Gastrocnemius medialis (tissue), 4 donors: Measurements from ENCODE around the gene SEMA3E. TPM values are rescaled to one million over a fixed set of nuclear protein-coding genes. Genes with fewer than 3 reads are reported as not detected.

Experiments used
- ATAC-seq, 2 donors: fragments of 150-250 bp; one replicate each; pipeline ENCODE4 v1.9.1; 2016
- DNase-seq, 2 donors: peaks; one replicate each; pipeline ENCODE4 v3.0.0-alpha.2; 2019
- H3K27ac ChIP-seq, 4 donors: fragments of 200-600 bp; sonication (generic); 1 replicate in 1 of 4; 2 replicates in 3 of 4; pipeline ENCODE4 v1.5.1; 2016 to 2018; ENCODE audit warnings: mild to moderate bottlenecking in 2 of 4, moderate library complexity in 1 of 4
- H3K27me3 ChIP-seq, 3 donors: fragments of 200-600 bp; sonication (generic) in 2 of 3; 1 replicate in 1 of 3; 2 replicates in 2 of 3; pipeline versions ENCODE4 v1.5.1 to v1.6.0; 2016 to 2019; ENCODE audit warnings: mild to moderate bottlenecking in 1 of 3, moderate library complexity in 1 of 3
- H3K36me3 ChIP-seq, 2 donors: fragments of 200-600 bp; sonication (generic) in 1 of 2; one replicate each; pipeline ENCODE4 v1.5.1; 2017 to 2018
- H3K4me1 ChIP-seq, 2 donors: fragments of 200-600 bp; sonication (generic) in 1 of 2; one replicate each; pipeline ENCODE4 v1.5.1; 2016 to 2017; ENCODE audit warnings: mild to moderate bottlenecking in 2 of 2
- H3K4me3 ChIP-seq, 4 donors: fragments of 200-600 bp; sonication (generic) in 3 of 4; 1 replicate in 1 of 4; 2 replicates in 3 of 4; pipeline ENCODE4 v1.5.1; 2016 to 2019; ENCODE audit warnings: mild to moderate bottlenecking in 2 of 4
- H3K9me3 ChIP-seq, 3 donors: fragments of 200-600 bp; sonication (generic) in 2 of 3; 1 replicate in 1 of 3; 2 replicates in 2 of 3; pipeline ENCODE4 v1.5.1; 2016 to 2019
- POLR2A ChIP-seq, 2 donors: fragments of 450-650 bp; IDR thresholded peaks; one replicate each; pipeline ENCODE4 v1.6.1; 2017; ENCODE audit warnings: antibody characterized with exemption in 2 of 2, mild to moderate bottlenecking in 2 of 2, moderate library complexity in 2 of 2
- in situ Hi-C, 4 donors: fragments of 200-750 bp; cut with MboI; loops; one replicate each; pipeline versions ENCODE4 v1.15.0 to v1.8.0; 2017; ENCODE audit warnings: low sequenced_read_pairs in 4 of 4
- intact Hi-C: fragments of 100-400 bp; cut with DNase I; formaldehyde crosslinking; loops from one replicate; pipeline ENCODE4 v1.15.1; 2023; ENCODE audit warnings: low total_unique reads
- total RNA-seq, 4 donors: library from RNA; depleted of rRNA; stranded (reverse); fragments of >200 nt; gene quantifications; one replicate each; pipeline versions ENCODE4 v1.1.0 to v1.2.3, GENCODE V29; 2016
- TF ChIP-seq, protein P1 (sequence below), 5 experiments: fragments of 450-650 bp in 3 of 5; fragments of 200-600 bp in 2 of 5; sonication (generic) in 2 of 5; IDR thresholded peaks in 4 of 5; conservative IDR thresholded peaks in 1 of 5; 1 replicate in 4 of 5; 2 replicates in 1 of 5; pipeline ENCODE4 v1.5.1; 2016 to 2019; ENCODE audit warnings: antibody characterized with exemption in 5 of 5, mild to moderate bottlenecking in 3 of 5, moderate library complexity in 3 of 5

The SEMA3E gene
- total RNA-seq, 4 donors from 2014 or later, result 0.22 to 0.41 (median 0.32) TPM; not detected in 1

DNA sequence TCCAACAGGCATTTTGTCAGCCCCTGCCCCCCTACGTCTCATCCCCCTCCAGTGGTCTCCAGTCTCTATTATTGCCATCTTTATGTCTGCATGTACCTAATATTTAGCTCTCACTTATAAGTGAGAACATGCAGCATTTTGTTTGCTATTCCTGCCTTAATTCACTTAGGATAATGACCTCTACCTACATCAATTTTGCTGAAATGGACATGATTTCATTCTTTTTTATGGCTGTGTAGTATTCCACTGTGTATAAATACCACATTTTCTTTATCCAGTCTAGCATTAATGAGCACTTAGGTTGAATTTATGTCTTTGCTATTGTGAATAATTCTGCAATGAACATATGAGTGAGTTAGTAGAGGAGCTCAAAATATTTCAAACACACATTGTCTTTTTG lies 229.9 kb downstream of the SEMA3E start:
- intact Hi-C loops (no loop called here), in situ Hi-C loops (loop anchor here in 1 of 4 donors (25.0 kb wide), 1 partner anchor 243 kb away; no protein-coding TSS in a partner anchor)
- ATAC-seq, result no peak

DNA sequence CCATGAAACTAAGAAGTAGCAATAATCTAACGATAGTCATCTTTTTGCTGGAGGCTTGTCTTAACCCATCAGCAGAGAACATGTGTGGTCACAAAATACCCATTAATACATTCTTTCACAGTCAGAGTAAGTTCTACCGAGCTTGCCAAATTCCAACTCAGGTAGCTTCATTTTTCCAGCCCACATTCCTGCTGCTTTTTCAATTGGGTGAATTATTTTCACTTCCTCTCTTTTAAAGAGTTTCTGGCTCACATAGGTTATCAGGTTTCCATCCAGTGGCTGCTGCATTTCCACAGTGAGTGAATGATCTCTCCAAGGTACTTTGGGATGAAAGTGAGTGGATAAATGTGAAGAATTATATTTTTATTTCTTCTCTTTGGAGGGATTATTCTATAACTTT lies 233.1 kb downstream of the SEMA3E start:
- Histone ChIP-seq H3K27ac (no peak overlapping the region), H3K27me3 (no peaks in the 10 kb centered on the region), H3K9me3 (no peaks in the 10 kb centered on the region), H3K36me3 (no peaks in the 10 kb centered on the region), H3K4me3 (no peak overlapping the region), H3K4me1 (no peaks in the 10 kb centered on the region)
- ATAC-seq (no peak), DNase-seq (no peak)
- in situ Hi-C loops (loop anchor here in 1 of 4 donors (25.0 kb wide), 1 partner anchor 246 kb away; no protein-coding TSS in a partner anchor), intact Hi-C loops (no loop called here)
- no peak for TF ChIP-seq POLR2A (IDR thresholded peaks at IDR 0.05)
- TF ChIP-seq, protein P1, sequence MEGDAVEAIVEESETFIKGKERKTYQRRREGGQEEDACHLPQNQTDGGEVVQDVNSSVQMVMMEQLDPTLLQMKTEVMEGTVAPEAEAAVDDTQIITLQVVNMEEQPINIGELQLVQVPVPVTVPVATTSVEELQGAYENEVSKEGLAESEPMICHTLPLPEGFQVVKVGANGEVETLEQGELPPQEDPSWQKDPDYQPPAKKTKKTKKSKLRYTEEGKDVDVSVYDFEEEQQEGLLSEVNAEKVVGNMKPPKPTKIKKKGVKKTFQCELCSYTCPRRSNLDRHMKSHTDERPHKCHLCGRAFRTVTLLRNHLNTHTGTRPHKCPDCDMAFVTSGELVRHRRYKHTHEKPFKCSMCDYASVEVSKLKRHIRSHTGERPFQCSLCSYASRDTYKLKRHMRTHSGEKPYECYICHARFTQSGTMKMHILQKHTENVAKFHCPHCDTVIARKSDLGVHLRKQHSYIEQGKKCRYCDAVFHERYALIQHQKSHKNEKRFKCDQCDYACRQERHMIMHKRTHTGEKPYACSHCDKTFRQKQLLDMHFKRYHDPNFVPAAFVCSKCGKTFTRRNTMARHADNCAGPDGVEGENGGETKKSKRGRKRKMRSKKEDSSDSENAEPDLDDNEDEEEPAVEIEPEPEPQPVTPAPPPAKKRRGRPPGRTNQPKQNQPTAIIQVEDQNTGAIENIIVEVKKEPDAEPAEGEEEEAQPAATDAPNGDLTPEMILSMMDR (IDR thresholded peaks at IDR 0.05 in 4 of 5, conservative IDR thresholded peaks at IDR 0.05 in 1 of 5), result no peak

More for the DNA sequence above, 229.9 kb downstream of the SEMA3E start:
- H3K27ac ChIP-seq, result no peak overlapping the region
- no peaks in the 10 kb centered on the region for H3K27me3 ChIP-seq
- no peak for DNase-seq
- no peaks in the 10 kb centered on the region for H3K36me3 ChIP-seq
- H3K4me3 ChIP-seq, result no peak overlapping the region
- no peak for TF ChIP-seq POLR2A (IDR thresholded peaks at IDR 0.05)
- TF ChIP-seq, protein P1 (IDR thresholded peaks at IDR 0.05 in 4 of 5, conservative IDR thresholded peaks at IDR 0.05 in 1 of 5), result no peak
- no peaks in the 10 kb centered on the region for H3K4me1 ChIP-seq
- no peaks in the 10 kb centered on the region for H3K9me3 ChIP-seq

DNA sequence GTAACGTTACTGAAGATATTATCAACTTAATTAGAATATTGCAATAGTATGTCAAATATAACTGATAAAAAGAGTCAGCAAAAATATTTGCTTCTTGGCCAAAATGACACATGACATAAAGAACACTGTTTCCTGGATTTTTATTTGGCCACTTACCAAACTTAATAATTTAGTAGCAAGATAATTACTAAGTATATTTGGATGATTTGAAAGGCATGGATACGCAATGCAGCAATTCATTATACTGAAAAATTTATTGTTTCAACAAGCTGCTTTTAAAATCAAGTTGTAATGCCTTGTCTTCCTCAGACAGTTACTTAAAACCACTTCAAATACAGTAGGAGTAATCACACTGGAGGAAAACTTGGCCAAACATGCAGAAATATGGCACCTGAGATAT lies 234.0 kb downstream of the SEMA3E start:
- no peaks in the 10 kb centered on the region for H3K36me3 ChIP-seq
- H3K4me1 ChIP-seq, result no peaks in the 10 kb centered on the region
- H3K9me3 ChIP-seq, result no peaks in the 10 kb centered on the region
- H3K4me3 ChIP-seq, result no peak overlapping the region
- TF ChIP-seq, protein P1 (IDR thresholded peaks at IDR 0.05 in 4 of 5, conservative IDR thresholded peaks at IDR 0.05 in 1 of 5), result no peak
- TF ChIP-seq POLR2A (IDR thresholded peaks at IDR 0.05), result no peak
- DNase-seq (no peak), ATAC-seq (no peak)
- intact Hi-C loops (no loop called here), in situ Hi-C loops (loop anchor here in 1 of 4 donors (25.0 kb wide), 1 partner anchor 247 kb away; no protein-coding TSS in a partner anchor)
- H3K27me3 ChIP-seq, result no peaks in the 10 kb centered on the region
- H3K27ac ChIP-seq, result no peak overlapping the region

GRCh38 chr7:83413831-83414230 lies 235.1 kb downstream of the SEMA3E start:
- no peak overlapping the region for H3K4me3 ChIP-seq
- no peaks in the 10 kb centered on the region for H3K9me3 ChIP-seq
- H3K4me1 ChIP-seq, result no peaks in the 10 kb centered on the region
- H3K27ac ChIP-seq, result no peak overlapping the region
- no peaks in the 10 kb centered on the region for H3K36me3 ChIP-seq
- no peak for DNase-seq
- ATAC-seq, result no peak
- no peaks in the 10 kb centered on the region for H3K27me3 ChIP-seq
- TF ChIP-seq POLR2A (IDR thresholded peaks at IDR 0.05), result no peak
- TF ChIP-seq, protein P1 (IDR thresholded peaks at IDR 0.05 in 4 of 5, conservative IDR thresholded peaks at IDR 0.05 in 1 of 5), result no peak
- in situ Hi-C loops, result loop anchor here in 1 of 4 donors (25.0 kb wide), 1 partner anchor 248 kb away; no protein-coding TSS in a partner anchor
- intact Hi-C loops, result no loop called here

DNA sequence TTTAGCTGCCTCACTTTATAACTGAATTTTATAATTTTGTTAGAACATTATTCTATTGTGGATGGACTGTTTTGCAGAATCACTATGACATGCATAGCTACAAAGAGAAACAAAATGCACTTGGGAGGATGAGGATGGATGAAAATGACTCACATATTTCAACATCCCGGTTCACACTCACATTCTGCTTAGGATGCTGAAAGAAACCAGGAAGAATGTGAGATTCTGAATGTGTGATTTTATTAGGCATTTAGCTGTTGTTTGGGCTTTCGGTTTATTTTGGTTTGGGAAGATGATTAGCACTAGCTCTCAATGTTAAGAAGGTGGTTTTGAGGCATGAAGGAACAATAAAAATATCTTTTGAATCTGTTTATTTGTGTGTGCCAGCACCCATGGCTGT lies 235.5 kb downstream of the SEMA3E start:
- Histone ChIP-seq H3K27me3 (no peaks in the 10 kb centered on the region), H3K4me3 (no peak overlapping the region), H3K27ac (no peak overlapping the region), H3K36me3 (no peaks in the 10 kb centered on the region), H3K4me1 (no peaks in the 10 kb centered on the region), H3K9me3 (no peaks in the 10 kb centered on the region)
- TF ChIP-seq, protein P1 (IDR thresholded peaks at IDR 0.05 in 4 of 5, conservative IDR thresholded peaks at IDR 0.05 in 1 of 5), result no peak
- no peak for TF ChIP-seq POLR2A (IDR thresholded peaks at IDR 0.05)
- in situ Hi-C loops, result loop anchor here in 1 of 4 donors (25.0 kb wide), 1 partner anchor 249 kb away; no protein-coding TSS in a partner anchor
- DNase-seq, result no peak
- ATAC-seq, result no peak
- intact Hi-C loops, result no loop called here
